HFFc6 (cell line): ENCODE results near the gene SLCO3A1. TPM values are rescaled to one million over a fixed set of nuclear protein-coding genes. Genes with fewer than 3 reads are reported as not detected.

ENCODE experiments used
- DNase-seq: peaks from one replicate; pipeline ENCODE4 v3.0.0-alpha.2; 2018
- H3K27ac Mint-ChIP-seq: 2 replicates; pipeline ENCODE4 v1.8.0; 2020; ENCODE audit warnings: mild to moderate bottlenecking, mixed read lengths
- H3K27me3 Mint-ChIP-seq: 2 replicates; pipeline ENCODE4 v1.8.0; 2021; ENCODE audit warnings: mild to moderate bottlenecking, moderate library complexity, mixed read lengths; ENCODE audit not compliant: insufficient read depth
- H3K36me3 Mint-ChIP-seq: 2 replicates; pipeline ENCODE4 v1.8.0; 2021; ENCODE audit warnings: low read depth, mixed read lengths
- H3K4me1 Mint-ChIP-seq: 2 replicates; pipeline ENCODE4 v1.8.0; 2020; ENCODE audit warnings: low read depth, mixed read lengths
- H3K4me3 Mint-ChIP-seq: 2 replicates; pipeline ENCODE4 v1.8.0; 2020; ENCODE audit warnings: mild to moderate bottlenecking, moderate library complexity, mixed read lengths
- H3K9me3 Mint-ChIP-seq: 2 replicates; pipeline ENCODE4 v1.8.0; 2020; ENCODE audit warnings: mild to moderate bottlenecking, mixed read lengths
- total RNA-seq, 6 experiments: library from RNA; stranded (reverse); fragmentation: NEBNext Ultra II Directional; extraction: Animal tissue kit (Norgen Biotek cat#: 25700); gene quantifications; 2 replicates in 1 of 6; 3 replicates in 5 of 6; pipeline ENCODE4 v1.2.3, GENCODE V29; 2021
- TF ChIP-seq, protein P1 (sequence below): fragments of 200-600 bp; sonication (generic); IDR thresholded peaks from 2 replicates; pipeline ENCODE4 v1.5.0; 2021; ENCODE audit warnings: antibody characterized with exemption, mild to moderate bottlenecking

SLCO3A1 gene
- total RNA-seq, 6 experiments from 2014 or later = 5.7 to 19.4 (median 14.4) TPM

DNA sequence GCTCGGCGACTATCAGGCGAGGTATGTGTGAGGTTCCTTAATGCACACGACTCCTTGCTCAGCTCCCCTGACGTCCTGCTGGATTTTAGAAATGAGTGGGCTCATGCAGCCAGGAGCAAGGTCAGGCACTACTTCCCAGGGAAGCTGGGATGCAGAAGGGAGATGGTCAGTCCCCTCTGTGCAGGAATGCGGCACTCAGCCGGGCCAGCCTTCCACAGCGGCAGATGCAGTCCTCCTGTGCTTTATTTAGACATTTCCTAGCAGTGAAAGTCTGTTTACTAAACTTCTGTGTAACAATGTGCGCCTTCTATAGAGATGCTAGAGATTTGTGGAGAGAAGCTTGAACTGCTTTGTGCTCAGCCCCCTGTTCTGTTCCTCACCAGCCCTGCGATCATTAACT lies 252.1 kb downstream of the SLCO3A1 start:
- H3K27ac Mint-ChIP-seq = no peak overlapping the region
- TF ChIP-seq, protein P1, sequence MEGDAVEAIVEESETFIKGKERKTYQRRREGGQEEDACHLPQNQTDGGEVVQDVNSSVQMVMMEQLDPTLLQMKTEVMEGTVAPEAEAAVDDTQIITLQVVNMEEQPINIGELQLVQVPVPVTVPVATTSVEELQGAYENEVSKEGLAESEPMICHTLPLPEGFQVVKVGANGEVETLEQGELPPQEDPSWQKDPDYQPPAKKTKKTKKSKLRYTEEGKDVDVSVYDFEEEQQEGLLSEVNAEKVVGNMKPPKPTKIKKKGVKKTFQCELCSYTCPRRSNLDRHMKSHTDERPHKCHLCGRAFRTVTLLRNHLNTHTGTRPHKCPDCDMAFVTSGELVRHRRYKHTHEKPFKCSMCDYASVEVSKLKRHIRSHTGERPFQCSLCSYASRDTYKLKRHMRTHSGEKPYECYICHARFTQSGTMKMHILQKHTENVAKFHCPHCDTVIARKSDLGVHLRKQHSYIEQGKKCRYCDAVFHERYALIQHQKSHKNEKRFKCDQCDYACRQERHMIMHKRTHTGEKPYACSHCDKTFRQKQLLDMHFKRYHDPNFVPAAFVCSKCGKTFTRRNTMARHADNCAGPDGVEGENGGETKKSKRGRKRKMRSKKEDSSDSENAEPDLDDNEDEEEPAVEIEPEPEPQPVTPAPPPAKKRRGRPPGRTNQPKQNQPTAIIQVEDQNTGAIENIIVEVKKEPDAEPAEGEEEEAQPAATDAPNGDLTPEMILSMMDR = no peak
- DNase-seq = no peak
- no peaks in the 10 kb centered on the region for H3K4me1 Mint-ChIP-seq
- no peaks in the 10 kb centered on the region; the same call in 1 of the 2 replicates for H3K9me3 Mint-ChIP-seq
- peaks cover 2% of the 10 kb centered on the region; the same call in 1 of the 2 replicates for H3K27me3 Mint-ChIP-seq
- H3K36me3 Mint-ChIP-seq = no peaks in the 10 kb centered on the region
- H3K4me3 Mint-ChIP-seq = no peak overlapping the region

DNA sequence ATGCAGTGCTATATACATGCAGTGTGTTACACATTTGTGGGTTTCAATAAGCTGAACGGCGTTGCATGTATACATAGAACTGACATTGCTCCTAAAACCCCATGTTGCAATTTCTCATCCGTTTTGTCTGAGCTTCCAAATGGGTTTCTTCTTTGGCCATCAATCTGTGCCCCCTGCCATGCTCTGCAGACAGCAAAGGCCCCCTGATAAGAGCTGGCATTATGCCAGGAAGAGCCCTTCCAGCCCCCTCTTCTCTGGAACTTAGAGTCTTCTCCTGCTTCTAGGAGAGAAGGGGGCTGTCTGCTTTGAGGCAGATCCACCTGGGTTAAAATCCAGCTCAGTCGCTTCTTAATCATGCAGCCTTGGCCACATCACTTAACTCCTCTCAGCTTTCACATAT lies 254.0 kb downstream of the SLCO3A1 start:
- H3K27me3 Mint-ChIP-seq = peaks cover 3% of the 10 kb centered on the region; the same call in 1 of the 2 replicates
- no peaks in the 10 kb centered on the region; the same call in 1 of the 2 replicates for H3K9me3 Mint-ChIP-seq
- no peaks in the 10 kb centered on the region for H3K4me1 Mint-ChIP-seq
- no peak overlapping the region for H3K27ac Mint-ChIP-seq
- H3K4me3 Mint-ChIP-seq = no peak overlapping the region
- no peaks in the 10 kb centered on the region for H3K36me3 Mint-ChIP-seq
- TF ChIP-seq, protein P1 = no peak
- DNase-seq = no peak

DNA sequence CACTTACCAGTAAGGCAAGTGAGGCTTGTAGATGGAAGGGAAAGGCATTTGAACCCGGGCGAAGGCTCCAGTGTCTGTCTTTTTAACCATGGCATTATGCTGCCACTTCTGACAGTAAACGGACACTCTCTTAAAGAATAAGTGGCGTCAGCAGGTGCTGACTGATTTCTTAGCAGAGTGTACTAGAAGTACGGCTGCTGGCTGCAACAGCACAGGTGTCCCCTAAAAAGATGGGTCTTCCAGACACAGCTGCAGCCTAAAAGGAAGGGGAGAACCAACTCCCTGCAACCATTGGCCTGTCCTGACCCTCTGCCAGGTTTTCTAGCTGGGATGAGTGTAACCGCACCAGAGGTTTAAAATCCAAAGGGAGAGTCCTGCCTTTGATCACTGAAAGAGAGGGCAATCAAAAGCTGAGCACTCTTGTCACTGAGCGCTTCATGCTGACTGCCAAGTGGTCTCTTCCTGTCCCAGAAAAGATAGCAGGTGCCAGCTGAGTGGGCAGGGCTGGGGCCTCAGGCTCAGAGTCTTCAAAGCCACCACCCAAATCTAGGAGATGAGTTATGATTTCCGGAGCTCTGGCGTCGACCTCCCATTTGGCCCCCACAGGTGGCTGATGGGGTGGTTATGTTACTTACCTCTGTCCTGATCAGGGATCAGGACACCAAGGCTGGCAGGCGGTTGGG lies 255.8 kb downstream of the SLCO3A1 start:
- H3K4me3 Mint-ChIP-seq = no peak overlapping the region
- no peaks in the 10 kb centered on the region for H3K36me3 Mint-ChIP-seq
- TF ChIP-seq, protein P1 = no peak
- no peak for DNase-seq
- H3K4me1 Mint-ChIP-seq = no peaks in the 10 kb centered on the region
- no peak overlapping the region for H3K27ac Mint-ChIP-seq
- H3K27me3 Mint-ChIP-seq = peaks cover 3% of the 10 kb centered on the region; the same call in 1 of the 2 replicates
- H3K9me3 Mint-ChIP-seq = no peaks in the 10 kb centered on the region; the same call in 1 of the 2 replicates

DNA sequence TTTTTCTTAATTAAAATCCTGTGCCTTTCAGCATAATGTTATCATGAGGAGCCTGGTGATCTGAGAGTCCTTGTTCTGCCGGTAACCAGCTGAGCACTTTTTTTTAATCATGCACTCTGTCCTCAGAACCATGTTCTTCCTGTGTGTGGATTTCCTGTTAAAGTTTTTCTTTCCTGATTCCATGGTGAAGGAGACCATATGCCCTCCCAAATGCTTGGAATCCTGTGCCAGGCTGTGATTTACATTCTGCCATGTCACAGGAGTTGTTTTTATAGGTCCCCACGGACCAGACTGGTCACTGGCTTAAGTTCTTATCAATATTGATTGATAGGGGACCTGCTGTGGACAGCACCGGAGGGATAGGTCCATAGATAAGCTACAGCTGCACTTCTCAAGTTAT lies 257.8 kb downstream of the SLCO3A1 start:
- TF ChIP-seq, protein P1 = no peak
- Mint-ChIP-seq H3K36me3 (no peaks in the 10 kb centered on the region), H3K4me3 (no peak overlapping the region), H3K27me3 (peaks cover 3% of the 10 kb centered on the region; the same call in 1 of the 2 replicates), H3K4me1 (no peaks in the 10 kb centered on the region), H3K27ac (no peak overlapping the region), H3K9me3 (no peaks in the 10 kb centered on the region; the same call in 1 of the 2 replicates)
- no peak for DNase-seq

DNA sequence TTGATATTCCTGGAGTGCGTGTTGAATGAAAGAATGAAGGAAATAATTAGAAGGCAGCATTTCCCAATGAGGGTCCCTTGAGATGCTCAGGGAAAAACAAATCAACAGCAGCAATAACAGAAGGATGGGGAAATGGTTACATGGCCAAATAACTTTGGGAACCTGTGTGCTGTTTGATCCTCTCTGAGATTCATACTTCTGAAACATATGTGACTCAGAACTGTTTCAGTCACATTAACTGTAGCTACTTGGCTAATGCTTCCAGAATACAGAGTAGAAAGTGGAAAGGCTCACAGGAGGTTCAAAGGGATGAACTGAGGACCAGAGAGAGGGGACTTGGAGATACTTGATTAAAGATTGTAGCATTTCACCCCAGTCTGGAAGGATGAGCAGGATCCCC lies 258.2 kb downstream of the SLCO3A1 start:
- H3K27me3 Mint-ChIP-seq = peaks cover 3% of the 10 kb centered on the region; the same call in 1 of the 2 replicates
- TF ChIP-seq, protein P1 = no peak
- DNase-seq = no peak
- H3K9me3 Mint-ChIP-seq = no peaks in the 10 kb centered on the region; the same call in 1 of the 2 replicates
- no peaks in the 10 kb centered on the region for H3K36me3 Mint-ChIP-seq
- H3K4me3 Mint-ChIP-seq = no peak overlapping the region
- no peaks in the 10 kb centered on the region for H3K4me1 Mint-ChIP-seq
- H3K27ac Mint-ChIP-seq = no peak overlapping the region
